NCI-H2171 (cell line): ENCODE measurements around the gene HOXC10.

Experiments
- DNase-seq: peaks from one replicate; lab custom pipeline; 2025; lab: John Stamatoyannopoulos, UW

Gene HOXC10

DNA sequence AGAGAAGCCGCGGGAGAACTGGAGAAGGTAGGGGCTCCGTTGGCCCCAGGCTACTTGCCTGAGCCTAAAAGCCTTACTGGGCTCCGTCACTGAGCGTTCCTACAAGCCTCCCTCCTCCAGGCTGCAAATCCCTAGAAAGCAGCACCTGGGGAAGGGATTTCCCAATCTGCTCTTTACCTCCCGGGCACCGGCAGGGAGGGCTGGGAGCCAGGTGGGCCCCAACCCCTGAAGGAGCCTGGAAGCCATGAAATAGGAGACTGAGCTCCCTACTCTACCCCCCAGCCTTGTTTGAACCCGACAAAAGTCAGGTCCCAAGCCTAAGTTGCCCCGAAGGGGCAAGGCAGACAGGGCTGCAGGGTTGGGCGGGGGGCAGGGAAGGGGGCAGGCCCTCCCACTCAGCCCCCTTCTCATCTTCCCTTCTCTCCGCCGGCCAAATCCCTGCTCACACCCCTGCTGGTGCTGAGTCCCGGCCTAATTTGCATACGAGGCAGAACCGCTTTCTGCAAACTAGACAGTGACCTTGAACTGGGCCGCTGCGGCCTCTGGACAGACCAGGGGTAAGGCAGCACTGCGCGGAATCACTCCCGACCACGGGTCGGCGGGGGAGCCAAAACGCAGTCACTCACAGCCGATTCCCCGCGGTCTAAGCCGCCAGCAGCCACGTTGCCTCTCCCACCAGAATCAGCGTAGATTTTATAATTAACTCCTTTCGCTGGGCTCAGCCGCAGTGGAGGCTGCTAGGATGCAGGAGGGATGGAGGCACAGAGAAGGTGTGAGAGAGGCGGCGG is 34.0 kb upstream of the HOXC10 start:
- no peak for DNase-seq

DNA sequence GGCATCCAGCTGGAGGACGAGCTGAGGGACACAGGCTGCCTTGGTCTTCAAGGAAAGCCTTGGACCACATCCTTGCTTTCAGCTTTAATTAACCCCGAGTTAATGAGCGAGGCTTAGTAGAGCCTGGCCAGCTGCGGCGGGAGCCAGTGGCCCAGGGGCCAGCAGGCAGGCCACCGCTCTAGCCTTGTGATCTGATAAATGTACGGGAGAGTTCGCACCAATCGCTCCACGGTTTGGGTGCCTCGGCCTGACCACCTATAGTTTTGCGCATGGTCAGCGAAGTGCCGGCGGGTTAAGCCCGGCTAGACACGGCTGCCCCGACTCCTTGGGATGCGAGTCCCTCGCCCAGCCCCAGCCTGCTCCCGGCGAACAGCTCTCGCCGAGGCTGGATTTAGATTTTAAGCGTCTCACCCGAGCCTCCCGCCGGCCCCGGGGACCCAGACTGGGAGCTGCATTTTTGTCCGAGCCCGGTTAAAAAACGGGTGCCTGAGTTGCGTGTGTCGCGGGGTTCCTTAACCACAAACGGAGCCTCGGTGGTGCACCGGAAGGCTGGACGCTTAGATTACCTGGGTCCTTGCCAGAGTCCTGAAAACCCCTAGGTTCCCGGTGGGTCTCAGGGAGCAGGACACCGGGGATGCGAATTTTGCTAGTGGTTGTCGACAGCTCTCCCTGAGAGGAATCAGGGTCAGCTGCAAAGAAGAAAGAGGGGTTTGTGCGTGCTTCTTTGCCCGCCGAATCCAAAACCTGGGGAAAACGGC is 33.2 kb upstream of the HOXC10 start:
- no peak for DNase-seq

DNA sequence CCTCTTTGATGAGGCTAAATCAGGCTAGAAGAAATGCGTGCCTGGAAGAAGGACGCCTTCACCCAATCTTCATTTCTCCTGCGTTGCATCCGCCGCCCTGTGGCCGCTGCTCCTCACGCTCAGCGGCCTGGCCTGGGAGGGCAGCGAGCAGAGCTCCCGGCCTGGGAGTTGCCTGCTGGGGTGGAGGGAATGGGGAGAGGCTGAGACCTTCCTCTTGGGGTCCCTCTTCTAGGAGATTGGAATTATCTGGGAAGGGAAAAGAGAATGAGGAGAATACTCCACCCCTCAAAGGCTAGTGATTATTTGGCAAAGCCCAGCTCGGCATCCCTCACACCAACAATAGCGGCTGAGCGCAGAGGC is 32.6 kb upstream of the HOXC10 start:
- DNase-seq: no peak

DNA sequence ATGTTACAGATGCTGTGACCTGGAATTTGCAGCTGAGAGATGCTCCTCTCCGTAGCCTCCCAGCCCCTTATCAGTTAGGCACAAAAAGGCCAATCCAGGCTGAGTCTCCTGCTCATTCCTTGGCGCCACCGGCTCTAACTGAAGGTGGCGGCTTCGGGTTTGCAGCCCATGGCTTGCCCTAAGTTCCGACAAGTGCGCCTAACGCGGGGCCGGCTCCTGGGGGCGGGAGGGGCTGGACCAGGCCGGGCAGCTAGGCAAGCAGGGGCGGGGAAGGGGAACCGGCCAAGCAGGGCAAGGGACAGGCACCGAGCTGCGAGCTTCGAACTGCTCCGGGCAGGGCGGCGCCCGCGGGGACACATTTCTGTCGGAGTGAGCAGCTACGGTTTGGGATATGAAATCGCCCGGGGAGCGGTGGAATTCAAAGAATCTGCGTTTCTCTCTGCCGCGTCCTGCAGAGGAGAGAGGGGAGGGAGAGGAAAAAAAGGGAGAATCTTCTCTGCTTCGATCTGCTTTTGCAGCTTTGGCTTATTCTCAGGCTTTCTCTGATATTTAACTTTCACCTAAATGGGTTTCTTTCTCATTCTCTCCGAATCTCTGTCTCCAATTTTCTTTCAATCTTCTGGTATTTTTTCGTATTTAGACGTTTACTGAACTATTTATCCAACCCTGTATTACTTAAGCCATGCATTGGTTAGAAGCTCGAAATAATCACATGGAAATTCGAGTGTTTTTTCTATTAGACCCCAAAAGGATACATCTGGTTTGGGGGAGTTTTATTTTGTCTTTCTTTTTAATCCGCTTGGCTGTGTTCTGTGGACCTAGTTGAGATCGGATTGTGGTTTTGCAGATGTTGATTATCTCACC is 31.8 kb upstream of the HOXC10 start:
- no peak for DNase-seq

DNA sequence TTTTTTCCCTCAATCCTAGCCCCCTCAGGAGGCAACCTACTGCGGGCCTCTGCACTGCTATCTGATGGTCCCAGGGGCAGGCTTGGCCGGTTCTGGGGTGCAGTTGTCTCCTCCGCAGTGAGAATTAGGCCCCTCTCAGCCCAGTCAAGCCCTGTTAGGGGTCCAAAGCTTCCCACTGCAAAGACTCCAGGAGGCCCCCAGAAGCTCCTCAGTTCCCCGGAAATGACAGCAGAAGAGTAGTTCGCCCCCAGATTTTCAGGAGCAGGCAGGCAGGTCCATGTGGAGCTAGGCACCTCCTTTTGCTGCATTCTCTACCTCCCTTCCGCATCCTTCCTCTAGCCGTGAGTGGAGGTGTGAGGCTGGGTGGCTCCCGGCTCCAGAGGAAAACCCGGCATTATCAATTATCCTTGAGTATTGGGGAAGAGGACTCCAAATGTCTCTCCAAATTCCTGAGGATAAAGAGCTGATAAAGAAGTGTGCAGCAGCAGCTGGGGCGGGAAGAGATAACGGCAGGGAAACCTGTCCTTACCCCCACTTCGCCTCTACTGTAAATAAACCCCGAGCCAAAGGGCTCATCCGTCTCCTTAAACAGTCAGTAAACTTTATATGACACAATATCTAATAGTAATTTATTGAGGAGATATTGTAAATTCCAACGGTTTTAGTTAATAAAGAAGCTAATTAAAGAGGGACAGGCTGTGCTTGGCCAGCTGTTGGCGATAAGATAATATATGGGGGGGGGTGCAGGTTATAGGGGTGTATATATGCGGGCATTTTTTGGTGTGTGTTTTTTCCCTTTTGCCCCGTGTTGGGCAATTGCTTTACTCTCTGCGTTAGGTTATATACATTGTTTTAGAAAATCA is 30.9 kb upstream of the HOXC10 start:
- DNase-seq: no peak

DNA sequence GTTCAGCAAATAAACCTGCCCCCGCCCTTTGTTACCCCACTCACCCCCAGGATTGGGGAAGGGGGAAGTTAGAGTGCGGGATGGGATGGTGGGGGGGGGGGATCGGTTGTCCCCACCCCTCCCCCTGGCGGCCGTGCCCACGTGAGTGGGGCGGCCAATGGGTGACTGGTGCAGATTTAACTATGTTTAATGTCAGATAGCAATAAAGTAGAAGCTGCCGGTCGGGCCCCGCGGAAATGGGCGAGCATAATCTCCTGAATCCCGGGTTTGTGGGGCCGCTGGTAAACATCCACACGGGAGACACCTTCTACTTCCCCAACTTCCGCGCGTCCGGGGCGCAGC is 30.3 kb upstream of the HOXC10 start, which contains the start of gene HOXC12:
Gene HOXC12 (plus strand): TSS at position 210 of the 342 bp plus-strand sequence. CDS start 27 bp downstream, at position 237.
- DNase-seq: no peak

DNA sequence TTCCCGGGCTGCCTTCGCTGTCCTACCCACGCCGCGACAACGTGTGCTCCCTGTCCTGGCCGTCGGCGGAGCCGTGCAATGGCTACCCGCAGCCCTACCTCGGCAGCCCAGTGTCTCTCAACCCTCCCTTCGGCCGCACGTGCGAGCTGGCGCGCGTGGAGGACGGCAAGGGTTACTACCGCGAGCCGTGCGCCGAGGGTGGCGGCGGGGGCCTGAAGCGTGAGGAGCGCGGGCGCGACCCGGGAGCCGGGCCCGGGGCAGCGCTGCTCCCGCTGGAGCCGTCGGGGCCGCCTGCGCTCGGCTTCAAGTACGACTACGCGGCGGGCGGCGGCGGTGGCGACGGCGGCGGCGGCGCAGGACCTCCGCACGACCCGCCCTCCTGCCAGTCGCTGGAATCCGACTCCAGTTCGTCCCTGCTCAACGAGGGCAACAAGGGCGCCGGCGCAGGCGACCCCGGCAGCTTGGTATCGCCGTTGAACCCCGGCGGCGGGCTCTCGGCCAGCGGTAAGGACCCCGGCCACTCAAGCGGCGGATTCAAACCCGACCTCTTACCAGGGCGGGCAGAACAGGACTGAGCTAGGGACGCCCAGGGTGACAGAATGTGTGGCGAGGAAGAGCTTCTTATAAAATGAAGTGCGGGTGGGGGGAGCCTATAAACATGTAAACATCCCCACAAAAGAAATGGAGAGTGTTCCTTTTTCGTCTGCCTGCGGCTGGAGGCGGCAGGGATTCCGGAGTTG is 29.7 kb upstream of the HOXC10 start:
- DNase-seq: no peak

DNA sequence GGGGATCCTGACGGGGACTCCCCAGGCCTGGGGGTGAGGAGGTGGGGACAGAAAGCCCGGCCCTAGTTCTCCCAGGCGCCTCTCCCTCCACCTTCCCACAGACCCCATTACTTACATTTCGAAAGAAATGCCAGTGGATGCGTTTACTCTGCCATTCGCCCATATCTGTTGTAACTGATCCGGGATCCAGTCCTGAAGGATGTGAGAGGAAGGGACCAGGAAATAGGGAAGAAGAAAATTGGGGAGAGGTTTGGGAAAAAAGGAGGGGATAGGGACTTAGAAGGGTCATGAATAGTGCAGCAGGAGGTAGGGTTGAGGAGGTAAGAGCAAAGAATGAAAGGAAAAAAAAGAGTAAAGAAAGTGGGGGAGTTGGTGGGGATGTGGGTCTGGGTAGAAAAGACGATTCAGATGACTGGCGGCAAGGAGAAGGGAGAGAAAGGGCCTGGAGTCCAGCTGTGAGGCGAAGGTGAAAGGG is 29.1 kb upstream of the HOXC10 start:
- DNase-seq: no peak

DNA sequence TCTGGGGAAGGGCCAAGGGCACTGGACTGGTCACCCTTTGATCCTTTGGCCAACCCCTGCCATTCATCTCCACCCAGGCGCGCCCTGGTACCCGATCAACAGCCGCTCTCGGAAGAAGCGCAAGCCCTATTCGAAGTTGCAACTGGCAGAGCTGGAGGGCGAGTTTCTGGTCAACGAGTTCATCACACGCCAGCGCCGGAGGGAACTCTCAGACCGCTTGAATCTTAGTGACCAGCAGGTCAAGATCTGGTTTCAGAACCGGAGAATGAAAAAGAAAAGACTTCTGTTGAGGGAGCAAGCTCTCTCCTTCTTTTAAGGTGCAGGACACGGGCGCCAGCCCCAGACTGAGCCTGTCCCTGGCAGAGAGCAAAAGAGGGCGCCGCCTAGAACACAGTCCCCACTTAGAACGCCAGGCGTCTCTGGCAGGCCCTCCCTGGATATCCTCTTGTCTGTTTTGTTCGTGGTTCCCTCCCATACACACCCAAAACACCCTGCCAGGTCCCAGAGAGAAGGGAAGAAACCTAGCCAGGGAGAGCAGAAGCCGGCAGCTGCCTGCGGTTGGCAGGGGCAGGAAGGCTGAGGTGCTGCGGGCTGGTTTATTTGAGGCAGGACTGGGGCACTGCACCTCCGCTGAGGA is 28.6 kb upstream of the HOXC10 start:
- no peak for DNase-seq

DNA sequence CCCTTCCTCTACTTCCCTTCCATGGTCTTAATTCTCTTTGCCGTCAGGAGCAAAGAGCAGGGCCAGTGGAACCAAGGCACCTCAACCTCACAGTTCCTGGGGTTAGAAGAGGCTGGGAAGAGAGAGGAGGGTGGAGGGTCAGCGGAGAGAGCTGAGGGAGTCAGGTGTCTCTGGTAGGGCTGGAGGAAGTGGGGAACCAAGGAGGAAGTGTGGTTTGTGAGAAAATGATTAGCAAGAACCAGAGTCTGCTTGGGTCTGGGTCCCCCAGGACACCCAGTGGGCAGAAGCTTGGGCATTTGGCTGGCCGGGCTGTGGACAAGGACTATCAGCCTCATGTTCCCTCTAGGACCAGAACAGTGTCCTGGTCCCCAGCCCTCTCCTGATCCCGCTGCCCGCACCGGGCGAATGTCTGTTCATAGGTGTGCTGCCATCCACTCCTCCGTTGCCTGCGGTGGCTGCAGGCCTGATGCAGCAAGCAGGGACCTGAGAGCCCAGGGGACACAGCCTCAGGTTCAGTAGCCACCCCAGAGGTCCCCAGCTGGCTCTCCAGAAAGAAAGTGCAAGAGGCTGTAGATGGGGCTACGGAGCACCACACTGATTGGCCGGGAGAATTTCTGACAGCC is 27.9 kb upstream of the HOXC10 start:
- DNase-seq: no peak

DNA sequence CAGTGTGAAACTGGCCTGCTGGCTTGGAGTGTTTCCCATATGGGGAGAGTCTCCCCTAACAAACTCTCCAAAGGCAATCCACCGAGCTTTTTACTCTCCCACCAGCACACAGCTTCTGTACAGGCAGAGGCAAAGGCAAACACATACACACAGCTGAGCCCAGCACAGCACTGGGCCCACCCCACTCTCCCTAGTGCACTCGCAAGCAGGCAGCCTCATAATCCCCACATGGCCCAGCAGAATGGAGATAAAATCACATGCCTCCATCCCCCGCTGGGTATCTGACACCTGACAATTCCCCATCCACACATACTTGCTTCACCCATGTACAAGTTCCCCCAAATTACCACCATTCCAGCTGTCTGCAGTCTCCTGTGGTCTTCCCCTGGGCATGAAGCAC is 26.8 kb upstream of the HOXC10 start:
- DNase-seq: no peak

DNA sequence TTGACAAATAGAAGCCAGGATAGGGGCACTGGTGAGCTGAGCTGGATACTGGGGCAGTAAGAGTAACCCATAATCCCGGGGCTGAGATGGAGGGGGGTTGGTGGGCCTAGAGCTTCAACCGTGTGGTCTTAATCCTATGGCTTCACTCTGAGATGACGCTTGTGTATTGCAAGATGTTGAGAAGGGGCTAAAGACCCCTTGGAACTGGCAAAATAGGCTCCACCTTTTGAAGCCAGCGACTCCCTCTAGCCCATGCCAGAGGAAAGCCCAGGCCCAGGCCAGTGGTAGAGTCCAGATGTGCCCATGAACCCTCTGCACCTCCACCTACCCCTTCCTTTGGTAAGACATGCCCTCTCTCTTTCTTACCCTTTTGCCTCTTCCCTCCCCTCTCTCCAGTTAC is 25.6 kb upstream of the HOXC10 start:
- no peak for DNase-seq

DNA sequence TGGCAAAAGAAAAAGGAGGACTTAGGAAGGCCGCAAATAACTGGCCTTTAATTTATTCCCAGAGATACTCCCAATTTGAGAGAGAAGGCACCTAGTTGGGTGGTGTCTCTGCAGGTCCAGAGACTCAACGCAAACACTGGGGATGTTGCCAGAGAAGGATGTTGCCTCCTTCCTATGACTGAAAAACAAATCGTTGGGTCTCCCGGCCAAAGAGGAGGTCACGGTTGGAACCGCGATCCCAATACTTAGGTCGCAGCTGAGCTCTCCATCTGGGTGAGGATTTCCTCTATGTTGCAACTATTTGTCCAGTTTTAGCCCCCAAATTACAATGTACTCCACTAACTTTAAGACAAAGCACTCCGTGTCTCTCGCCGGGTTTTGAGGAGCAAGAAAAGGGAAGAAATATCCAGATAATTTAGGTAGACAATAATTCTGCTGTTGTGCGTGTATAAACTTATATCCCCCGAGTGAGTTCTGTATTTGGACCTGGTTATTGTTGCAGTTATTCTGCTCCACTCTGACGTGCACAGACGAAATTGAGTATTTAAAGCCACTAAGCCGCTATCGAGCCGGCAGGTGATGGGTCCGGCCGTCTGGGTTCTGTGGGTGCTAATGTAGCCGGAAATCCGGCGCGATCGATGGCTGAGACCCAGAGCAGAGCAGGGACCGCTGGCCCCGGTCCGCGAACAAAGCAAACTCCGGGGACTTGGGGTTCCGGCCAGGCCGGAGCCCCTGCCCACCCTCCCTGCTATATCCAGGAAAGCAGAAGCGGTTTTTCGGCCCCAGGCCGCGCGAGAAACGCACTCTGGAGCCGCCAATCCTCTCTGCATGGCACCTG is 24.5 kb upstream of the HOXC10 start:
- DNase-seq: no peak

DNA sequence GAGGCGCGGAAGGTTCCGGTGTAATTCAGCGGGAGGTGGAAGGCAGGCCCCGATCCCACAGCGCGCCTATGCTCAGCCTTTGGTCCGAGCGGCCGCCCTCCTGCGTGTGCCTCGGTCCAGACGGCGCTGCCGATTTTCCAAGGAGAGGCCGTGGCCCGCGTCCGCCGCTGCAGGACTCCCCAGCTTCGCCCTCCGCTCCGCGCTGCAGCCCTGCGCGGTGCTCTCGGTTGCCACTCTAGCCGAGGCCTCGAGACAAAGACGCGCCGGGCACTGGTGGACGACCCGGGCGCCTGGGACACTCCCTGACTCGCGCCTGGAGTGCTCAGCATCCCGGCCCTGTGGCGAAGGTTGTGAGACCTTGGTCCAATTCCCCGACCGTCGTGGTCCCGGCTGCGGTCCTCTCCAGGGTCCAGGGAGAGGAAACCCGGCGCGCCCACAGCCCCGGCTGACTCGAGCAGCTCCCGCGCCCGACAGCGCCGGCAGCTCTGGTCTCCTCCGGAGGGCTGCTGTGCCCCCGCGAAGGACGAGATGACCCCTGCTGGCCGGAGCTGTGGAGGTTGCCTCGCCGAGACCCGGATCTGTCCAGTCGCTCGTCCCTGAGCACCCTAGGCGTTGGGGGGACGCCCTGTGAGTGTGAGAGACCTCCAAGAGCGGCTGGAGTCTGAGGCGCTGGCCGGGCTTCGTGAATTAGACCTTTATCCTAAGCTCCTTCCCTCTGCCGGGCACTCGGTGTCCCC is 23.8 kb upstream of the HOXC10 start:
- no peak for DNase-seq

DNA sequence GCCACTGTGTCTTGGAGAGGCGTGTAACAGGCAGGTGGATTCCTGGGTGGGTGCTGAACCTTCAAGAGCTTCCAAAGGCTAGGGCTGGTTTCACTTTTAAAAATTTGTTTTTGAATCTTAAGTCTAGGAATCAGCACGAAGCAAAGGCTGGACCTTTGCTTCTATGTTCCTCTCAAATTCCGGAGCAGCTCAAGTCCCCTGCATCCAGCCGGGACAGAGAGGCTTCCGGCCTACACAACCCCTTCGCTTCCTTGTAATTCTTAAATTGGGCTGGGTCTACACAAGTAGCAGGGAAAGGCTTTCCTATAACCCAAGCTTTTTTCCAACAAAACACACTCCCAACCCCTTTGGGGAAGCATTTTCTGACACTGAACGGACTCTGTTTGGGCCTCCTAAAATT is 21.9 kb upstream of the HOXC10 start:
- no peak for DNase-seq

DNA sequence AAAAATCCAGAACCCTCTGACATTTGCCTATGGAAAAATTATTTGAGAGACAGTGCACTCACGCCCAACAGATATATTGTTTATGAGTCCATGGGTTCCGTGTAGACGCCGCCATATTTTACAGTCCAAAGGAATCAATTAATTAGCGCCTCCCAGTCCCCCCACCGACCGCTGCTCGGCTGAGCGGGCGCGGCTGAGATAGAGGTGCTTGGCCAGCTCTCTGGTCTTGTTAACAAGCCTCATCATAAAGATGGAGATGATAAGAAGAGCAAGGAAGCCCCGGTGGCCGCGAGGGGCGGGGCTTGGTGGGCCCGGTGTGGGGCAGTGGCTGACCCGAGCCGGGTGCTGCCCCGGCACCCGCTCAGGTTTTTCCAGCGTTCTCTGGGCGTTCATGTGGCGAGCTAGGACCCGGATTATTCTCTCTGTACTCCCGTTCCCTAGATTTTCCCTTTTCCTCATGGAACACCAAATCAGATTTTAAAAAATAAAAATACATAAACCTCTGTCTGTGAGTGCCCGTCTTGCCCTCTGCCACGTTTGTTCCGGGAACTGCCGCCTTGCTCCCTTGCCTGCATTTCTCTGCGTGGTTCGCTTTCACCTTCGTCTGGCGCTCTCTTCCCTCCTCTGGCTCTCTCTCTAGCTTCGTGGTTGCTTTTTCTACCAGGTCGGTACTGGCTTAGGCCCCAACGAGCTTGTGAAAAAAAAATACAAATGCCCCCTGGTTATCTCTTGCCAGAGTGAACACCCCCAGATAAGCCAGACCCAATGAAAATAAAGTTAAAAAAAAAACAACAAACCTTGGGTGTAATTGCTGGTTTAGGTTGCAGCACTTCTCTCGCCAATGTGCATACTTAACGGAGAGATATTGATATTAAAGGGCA is 21.3 kb upstream of the HOXC10 start:
- no peak for DNase-seq

DNA sequence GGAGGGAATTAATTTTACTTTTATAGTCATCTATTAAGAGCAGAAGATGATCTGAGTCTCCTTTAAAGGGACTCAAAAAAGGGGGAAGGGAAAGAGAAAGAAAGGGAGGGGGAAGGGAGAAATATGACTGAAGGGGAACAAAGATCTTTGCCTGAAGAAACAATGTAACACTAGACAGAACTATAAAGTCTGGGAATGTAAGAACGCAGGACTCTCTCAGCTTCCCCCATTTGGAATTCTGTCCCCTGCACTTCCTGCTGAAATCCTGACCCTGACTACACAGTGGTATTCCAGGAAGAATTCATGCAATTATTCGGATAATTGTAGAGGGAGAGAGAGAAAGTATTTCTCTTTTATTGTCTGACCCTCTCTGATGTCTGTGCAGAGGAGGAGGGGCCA is 20.6 kb upstream of the HOXC10 start:
- no peak for DNase-seq
